GM18502 (cell line): Measurements from ENCODE around the gene MRPS12.
A peak's percentile ranks its signal among the peaks of the same experiment; 100 is the strongest.
"Not testable (repeated sequence)": the region's sequence is repeated elsewhere in the genome, so short reads cannot be mapped to it uniquely, and the experiment has no call there.

Experiments
- ATAC-seq: cut with Tn5 transposase; IDR thresholded peaks from one replicate; pipeline ENCODE4 v1.9.1; 2021; ENCODE audit warnings: mild to moderate bottlenecking; ENCODE audit not compliant: unreplicated experiment, poor library complexity

The MRPS12 gene

DNA sequence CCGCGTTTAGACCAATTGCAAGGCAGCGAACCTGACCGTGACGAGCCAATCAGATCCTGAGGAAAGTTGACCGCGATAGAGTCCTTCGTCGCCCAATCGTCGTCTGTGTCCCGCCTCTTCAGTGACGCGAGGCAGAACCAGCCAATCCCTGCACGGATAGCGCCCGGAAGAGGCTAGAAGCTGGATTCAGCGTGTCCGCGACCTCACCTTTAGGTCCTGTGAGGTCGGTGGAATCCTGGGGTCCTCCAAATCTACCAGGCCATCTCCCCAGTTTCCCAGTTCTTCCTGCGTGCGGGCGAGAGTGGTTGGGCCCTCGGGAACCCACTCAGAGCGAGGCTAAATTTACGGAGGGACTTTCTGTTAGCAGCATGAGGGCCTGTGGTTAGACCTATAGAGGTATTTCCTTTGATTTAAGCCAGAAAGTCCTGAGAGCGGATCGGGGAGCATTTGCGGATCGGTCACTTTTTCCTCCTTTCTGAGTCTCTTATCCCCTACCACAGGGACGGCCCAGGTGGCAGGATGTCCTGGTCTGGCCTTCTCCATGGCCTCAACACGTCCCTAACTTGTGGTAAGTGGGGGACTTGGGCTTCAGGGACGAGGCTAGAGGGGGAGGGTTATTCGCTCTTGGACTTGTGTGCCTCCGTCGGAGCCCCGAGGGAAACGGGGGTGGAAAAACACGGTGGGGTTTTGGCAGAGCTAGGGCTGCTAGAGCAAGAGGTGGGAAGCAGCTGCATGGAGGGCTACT lies at the start of gene MRPS12:
TSS of gene MRPS12 (plus strand) at position 169 of the 745 bp plus-strand sequence. CDS start at position 520, 351 bp downstream.
- peak; percentile 91 for ATAC-seq

DNA sequence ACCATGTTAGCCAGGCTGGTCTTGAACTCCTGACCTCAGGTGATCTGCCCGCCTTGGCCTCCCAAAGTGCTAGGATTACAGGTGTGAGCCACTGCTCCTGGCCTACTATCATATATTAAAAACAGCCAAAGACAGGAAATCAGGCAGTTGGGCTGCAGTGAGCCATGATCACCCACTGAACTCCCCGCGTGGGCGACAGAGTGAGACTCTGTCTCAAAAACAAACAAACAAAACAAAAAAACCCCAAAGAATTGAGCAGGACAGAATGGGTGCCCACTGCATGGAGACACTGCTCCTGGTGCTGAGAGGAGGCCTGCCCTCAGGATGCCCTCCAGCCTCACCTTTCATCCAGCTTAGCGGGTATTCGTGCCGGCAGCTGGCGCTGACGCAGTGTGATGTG lies 47.5 kb upstream of the MRPS12 start:
- ATAC-seq = no peak

DNA sequence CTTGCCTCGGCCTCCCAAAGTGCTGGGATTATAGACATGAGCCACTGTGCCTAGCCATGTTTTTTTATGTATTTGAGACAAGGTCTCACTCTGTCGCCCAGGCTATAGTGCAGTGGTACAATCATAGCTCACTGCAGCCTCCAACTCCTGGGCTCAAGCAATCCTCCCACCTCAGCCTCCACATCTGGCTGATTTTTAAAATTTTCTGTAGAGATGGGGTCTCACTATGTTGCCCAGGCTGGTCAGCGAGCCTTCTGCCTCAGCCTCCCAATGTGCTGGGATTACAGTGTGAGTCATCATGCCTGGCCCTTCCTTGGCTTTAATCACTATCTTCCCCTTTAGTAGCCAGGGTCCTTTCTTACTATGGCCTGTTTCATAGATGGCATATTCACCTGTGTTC lies 46.1 kb upstream of the MRPS12 start:
- ATAC-seq = not testable (repeated sequence)

DNA sequence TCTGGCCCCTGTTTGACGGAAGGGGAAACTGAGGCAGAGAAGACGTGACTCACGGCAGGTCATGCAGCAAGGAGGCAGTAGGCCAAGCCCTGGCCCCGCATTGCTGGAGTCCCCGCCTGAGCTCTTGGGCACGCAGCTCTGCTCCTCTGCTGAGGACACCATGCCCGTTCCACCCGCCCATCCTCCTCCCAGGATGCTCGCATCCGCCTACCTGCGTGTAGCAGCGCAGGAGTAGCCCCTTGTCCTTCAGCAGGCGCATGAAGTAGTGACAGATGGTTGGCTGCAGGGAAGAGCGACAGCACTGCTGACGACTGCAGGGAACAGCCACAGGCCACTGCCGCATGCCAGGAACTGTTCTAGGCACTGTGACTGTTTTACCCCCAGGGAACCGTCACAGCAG lies 41.9 kb upstream of the MRPS12 start:
- no peak for ATAC-seq

DNA sequence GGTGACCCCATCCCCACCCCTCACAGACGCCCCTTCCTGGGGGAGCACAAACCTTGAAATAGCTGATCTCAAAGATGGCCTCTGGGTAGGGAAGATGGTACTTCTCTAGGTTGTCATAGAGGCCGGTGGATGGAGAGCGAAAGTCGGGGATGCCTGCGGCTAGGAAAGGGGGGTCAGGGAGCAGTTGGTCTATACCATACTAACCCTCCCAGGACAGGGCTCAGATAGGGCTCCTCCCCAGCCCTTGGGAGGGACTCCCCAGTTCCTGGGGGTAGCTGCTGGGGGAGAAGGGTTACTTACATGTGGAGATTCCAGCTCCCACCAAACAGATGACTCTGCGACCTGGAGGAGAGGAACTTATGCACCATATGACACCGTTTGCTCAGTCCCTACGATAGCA lies 40.9 kb upstream of the MRPS12 start:
- ATAC-seq = no peak

DNA sequence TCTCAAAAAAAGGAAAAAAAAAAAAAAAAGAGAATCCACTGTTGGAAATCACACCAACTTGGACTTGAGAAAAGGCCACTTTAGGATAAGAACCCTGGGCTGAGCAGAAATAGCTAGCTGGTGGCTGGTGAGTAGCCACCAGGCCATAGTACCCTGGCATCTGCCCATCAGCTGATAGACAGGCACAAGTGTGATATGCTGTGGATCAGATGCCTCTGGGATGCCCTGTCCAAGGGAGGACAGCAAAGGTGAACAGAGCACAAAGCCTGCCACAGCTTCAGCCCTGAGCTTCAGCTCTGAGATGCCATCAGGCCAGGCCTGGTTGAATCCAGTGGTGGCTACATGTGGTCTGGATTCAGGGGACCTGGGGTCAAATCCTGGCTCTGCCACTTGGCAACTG lies 40.1 kb upstream of the MRPS12 start:
- no peak for ATAC-seq

DNA sequence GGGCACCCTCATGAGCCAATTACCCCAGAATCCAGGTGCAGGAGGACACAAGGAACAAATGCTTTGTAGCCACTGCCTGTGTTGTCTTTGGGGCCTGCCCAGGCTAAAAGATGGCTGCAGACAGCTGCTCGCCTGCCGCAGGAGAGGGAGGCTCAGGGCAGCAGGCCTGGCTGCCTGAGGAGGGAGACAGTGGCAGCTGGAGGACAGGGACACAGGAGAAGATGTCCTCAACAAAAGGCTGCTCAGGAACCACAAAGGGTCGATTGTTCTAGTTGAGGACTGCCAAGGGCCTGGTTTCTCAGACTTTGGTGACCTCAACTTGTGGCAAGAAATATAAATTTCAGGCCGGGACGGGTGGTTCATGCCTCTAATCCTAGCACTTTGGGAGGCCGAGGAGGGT lies 39.0 kb upstream of the MRPS12 start:
- ATAC-seq = no peak

DNA sequence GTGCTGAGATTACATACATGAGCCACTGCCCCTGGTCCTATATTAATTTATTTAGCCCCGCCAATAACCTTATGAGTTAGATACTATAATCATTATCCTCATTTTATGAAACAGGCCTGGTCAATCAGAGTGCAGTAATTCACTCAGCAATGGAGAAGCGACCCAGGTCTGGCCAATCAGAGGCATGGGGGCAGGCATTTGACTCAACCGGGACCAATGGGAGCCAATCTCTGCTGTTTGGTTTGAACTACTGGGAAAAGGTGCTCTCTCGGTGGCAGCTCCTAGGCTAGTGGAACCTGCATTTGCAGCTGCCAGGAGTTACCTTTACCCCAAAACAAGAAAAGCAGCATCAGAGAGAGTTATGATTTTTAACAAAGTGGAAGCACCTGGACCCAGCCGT lies 37.9 kb upstream of the MRPS12 start:
- ATAC-seq = no peak

DNA sequence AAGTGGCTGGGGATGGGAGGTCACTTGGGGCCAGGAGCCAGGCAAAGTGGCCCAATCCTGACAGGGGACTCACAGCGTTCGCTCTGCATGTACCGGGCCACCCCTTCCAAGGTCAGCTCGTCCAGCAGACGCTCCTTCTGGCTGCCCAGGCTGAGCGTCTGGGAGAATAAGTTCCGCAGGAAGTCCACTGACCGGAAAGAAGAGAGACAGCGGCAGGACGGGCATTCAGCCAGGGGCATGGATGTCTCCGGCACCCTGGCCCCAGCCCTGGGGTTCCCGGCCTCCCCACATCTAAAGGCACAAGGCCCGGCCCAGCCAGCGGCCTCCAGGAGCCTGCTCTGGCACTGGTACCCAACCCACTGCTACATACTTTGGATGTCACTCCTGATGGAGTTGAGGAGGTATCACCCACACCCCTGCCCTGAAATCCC lies 37.4 kb upstream of the MRPS12 start:
- ATAC-seq = no peak

DNA sequence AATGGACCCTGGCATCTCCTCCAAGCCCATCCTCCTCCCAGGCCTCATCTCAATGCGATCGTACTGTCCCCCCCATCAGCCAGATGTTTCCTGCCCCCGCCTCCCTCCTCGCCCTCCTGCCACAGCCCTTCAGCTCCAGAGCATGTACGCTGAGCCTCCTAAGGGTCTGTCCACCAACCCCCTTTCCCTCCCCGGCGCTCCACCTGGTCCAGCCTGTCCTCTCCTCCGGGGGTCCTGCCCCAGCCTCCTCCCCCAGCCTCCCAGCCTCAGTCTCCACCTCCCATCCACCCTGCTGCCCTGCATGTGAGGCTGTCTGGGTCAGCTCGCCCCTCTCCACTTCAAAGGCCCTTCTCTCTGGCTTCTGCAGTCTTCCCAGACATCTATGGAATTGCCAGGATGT lies 35.8 kb upstream of the MRPS12 start:
- no peak for ATAC-seq

DNA sequence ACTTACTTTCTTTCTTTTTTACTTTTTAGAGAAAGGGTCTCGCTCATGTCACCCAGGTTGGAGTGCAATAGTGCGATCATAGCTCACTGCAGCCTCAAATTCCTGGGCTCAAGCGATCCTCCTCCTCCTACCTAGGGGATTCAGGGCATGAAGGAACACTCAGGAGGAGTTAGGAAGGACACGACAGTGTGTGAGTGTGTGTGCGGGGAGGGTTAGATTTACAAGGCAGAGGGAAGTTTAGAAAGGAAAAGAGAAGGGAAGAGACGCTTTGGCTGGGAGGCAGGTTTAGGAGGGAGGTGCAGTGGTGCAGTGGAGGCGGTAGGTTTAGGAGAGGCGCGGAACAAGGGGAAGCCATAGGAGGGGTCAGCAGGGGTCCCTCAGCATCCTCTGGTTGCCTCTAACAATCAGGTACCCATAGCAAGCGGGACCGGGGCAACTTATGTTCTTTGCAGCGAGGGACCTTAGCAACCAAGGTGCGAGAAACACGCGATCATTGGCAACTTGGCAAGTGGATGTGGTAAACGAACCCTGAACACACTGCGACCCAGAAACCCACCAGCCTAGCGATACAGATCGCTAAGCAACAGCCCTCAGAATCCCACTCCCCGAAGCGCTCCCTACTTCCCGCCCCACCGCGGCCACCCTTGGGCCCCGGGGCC lies 31.8 kb upstream of the MRPS12 start:
- no peak for ATAC-seq

DNA sequence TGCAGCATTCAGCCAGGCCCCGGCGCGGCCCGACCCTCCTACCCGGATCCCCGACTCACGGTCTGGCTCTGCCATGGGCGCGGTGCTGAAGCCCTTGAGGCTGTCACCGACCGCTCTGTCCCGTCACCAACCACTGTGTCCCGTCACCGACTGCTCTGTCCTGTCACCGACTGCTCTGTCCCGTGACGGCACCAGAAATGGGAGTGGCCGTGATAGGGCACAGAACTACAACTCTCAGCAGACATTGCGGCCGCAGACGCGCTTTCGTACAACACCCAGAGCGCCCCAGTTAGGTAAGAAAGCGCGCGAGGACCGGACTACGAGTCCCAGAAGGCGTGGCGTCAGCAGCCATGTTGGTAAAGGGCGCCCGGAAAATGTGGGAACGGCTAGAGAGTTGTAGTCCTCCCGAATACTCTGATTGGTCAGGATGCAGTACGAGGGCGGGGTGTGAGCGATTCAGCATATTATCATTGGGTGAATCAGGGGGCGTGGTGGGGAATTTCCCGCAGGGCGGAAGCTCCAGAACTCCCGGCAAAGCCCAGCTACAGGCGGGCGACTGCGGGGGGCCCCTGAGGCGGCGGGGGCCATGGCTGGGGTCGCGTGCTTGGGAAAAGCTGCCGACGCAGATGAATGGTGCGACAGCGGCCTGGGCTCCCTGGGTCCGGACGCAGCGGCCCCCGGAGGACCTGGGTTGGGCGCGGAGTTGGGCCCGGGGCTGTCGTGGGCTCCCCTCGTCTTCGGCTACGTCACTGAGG lies 31.1 kb upstream of the MRPS12 start, which contains the start of the genes NFKBIB and SIRT2:
TSS of gene NFKBIB (plus strand) at position 523 of the 755 bp plus-strand sequence. CDS start at position 587, 64 bp downstream.
TSS of gene SIRT2 (minus strand) at position 172 of the 755 bp plus-strand sequence. CDS start at position 75, 97 bp downstream.
- ATAC-seq = peak; percentile 88

DNA sequence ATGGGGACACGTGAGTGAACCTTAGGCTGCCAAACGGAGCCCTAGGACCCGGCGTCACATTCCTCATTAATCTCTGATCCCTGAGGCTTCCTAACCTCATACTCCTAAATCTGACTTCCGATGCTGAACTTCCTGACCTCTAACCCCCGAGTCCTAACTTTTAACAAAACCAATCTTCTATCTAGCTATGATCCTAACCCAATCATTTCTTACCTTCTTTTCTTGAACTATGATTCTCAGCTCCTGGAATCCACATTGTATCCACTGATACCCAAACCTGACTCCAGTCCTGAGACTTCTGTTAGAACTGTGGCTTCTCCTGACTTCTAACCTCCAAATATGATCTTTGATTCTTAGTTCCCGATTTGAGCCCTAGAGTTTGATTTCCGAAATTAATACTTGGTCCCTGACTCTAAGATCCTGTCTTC lies 30.5 kb upstream of the MRPS12 start:
- no peak for ATAC-seq

DNA sequence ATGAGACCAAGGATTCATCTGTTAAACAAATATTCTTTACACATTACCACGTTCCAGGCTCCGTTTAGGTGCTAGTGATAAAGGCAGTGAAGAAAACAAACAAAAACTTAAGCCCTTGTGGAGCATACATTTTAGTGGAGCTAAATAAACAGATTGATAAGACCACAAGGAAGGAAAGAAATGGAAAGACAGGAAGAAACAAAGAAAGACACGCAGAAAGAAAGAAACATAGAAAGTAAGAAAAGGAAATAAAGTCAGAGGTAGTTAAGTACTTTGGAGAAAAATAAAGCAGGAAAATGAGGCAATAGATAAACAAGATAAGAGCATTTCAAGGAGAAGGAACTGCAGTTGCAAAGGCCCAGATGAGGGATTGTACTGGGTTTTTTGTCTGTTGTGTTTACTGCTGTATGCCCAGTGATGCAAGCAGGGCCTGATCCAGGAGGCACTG lies 30.0 kb upstream of the MRPS12 start:
- ATAC-seq = no peak

DNA sequence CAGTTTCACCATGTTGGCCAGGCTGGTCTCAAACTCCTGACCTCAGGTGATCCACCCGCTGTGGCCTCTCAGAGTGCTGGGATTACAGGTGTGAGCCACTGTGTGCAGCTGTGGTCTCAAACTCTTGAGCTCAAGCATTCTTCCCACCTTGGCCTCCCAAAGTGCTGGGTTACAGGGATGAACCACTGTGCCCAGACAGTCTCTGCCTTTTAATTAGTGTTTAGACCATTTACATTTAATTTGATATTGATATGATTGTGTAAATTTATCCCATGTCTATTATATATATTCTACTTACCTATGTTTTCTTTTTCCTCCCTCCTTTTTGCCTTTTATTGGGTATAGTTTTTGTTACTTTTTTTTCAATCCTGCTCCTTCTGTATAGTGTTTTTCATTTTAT lies 29.1 kb upstream of the MRPS12 start:
- ATAC-seq = no peak

DNA sequence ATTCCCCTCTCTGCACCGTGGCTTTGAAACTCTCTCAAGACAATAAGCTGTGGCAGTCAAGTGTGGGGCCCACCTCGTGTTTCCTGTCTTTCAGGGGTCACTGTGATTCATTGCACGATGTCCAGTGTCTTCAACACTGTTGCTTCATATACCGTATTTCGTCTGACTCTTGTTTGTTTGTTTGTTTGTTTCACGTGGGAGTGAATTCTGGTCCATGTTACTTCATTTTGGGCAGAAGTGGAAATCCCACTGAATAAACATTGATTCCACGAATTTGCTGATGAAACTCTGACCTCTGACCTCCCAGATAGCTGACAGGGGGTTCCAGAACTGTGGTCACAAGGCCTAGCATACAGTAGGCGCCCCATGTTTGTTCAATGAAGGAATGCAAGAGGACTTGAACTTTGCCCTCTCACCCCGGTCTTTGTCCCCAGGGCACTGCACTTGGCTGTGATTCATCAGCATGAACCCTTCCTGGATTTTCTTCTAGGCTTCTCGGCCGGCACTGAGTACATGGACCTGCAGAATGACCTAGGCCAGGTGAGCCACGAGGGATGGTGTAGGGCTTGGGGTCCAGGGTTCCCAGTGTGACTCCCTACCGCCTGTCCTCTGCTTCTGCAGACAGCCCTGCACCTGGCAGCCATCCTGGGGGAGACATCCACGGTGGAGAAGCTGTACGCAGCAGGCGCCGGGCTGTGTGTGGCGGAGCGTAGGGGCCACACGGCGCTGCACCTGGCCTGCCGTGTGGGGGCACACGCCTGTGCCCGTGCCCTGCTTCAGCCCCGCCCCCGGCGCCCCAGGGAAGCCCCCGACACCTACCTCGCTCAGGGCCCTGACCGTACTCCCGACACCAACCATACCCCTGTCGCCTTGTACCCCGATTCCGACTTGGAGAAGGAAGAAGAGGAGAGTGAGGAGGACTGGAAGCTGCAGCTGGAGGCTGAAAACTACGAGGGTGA lies 25.9 kb upstream of the MRPS12 start:
- no peak for ATAC-seq

DNA sequence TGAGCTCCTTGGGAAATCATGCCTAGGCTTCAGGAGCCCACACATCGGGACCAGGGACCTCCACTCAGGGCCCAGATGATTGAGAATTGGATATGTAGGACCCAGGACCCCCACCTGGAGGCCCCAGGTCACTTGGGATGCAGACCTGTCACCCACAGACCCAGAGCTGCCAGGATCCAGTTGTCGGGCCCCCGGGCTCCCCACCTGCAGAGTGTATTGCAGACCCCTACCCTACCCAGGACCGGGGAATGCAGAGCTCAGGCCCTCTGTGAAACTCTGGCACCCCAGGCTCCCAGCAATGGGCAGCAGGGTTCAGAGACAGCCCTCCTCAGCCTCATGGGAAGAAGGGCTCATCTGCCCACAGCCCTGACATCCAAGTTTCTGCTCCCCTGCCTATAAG lies 25.1 kb upstream of the MRPS12 start:
- ATAC-seq = no peak

DNA sequence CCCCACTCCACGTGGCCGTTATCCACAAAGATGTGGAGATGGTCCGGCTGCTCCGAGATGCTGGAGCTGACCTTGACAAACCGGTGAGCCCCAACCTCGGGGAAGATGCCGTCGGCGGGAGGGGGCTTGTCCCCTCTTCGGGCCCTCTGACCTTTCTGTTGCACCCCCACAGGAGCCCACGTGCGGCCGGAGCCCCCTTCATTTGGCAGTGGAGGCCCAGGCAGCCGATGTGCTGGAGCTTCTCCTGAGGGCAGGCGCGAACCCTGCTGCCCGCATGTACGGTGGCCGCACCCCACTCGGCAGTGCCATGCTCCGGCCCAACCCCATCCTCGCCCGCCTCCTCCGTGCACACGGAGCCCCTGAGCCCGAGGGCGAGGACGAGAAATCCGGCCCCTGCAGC lies 23.5 kb upstream of the MRPS12 start:
- no peak for ATAC-seq

DNA sequence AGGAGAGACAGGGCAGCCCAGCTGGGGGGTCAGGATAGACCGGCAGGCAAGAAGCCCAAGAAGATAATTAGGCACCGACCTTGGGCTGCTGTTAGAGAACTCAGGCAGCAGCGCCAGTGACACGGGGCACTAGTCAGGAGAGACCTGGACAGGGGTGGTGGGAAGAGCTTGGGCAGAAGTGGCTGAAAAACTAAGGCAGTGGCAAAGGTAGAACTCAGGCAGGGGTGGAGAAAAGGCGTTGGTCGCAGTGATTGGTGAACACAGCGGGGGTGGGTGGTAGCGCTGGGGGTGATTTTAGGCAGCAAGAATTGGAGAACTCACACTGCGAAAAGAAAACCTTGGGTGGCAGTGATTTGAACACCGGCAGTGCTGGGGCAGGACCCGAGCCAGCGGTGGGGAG lies 23.1 kb upstream of the MRPS12 start:
- no peak for ATAC-seq

DNA sequence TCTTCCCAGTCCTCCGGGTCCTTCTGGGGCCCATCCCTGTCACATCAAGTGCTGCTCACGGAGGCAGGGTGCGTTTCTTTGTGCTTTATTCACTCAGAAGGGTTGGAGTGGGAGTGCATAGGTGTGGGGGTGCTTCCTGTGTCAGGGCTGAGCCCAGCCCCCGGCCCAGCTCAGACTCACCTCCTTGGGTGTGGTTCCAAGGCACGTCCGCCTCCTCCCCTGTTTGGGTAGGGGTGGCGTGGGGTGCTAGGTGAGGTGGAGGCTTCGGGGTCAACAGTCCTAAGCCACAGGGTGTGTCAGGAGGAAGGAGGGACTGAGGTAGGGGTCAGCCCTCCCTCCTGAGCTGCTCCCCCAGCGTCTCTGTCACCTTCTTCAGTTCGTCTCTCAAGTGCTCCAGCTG lies 21.8 kb upstream of the MRPS12 start:
- no peak for ATAC-seq
